Measurements from ENCODE around the gene NFIX. TPM values are rescaled to one million over a fixed set of nuclear protein-coding genes. Genes with fewer than 3 reads are reported as not detected.

Gene NFIX
- polyA plus RNA-seq, 1 donor (not counting 4 experiments of a cell fraction or from before 2014, with no cell fraction given): 5.2 TPM

- Histone ChIP-seq H2AFZ (ENCODE audit: control insufficient read depth, low read length) (no peak overlapping the region), H3K9me1 (ENCODE audit: control insufficient read depth, extremely low read depth, insufficient read depth, low read length) (no peaks in the 10 kb centered on the region), H3K36me3 (ENCODE audit: control insufficient read depth in 2 of 2, extremely low read depth in 1 of 2, insufficient read depth in 2 of 2, low read length in 2 of 2) (peaks cover 0 to 25% of the 10 kb centered on the region in 2 experiments), H3K27me3 (ENCODE audit: control insufficient read depth, extremely low read depth, insufficient read depth, low read length) (no peaks in the 10 kb centered on the region), H3K4me3 (ENCODE audit: control insufficient read depth in 2 of 3, extremely low read depth in 1 of 3, insufficient read depth in 2 of 3, low read depth in 1 of 3, low read length in 3 of 3) (peak overlapping the region; percentile 30 to 70 (median 63)), H3K9ac (ENCODE audit: control insufficient read depth, extremely low read depth, insufficient read depth, low read length) (peak overlapping the region; percentile 78), H4K20me1 (ENCODE audit: control insufficient read depth, extremely low read depth, insufficient read depth, low read length) (no peaks in the 10 kb centered on the region), H3K4me1 (ENCODE audit: control insufficient read depth, extremely low read depth, insufficient read depth, low read length) (peaks cover 82% of the 10 kb centered on the region), H3K27ac (ENCODE audit: control insufficient read depth, insufficient read depth, low read length) (peak overlapping the region; percentile 83), H3K79me2 (ENCODE audit: control insufficient read depth, insufficient read depth, low read length) (peaks cover 79% of the 10 kb centered on the region), H3K4me2 (ENCODE audit: control insufficient read depth, extremely low read depth, insufficient read depth, low read depth, low read length) (peak overlapping the region; percentile 100), H3K9me3 (ENCODE audit: control insufficient read depth, low read depth, low read length) (no peaks in the 10 kb centered on the region)
- FAIRE-seq: peak; percentile 56
- no peak for DNase-seq (ENCODE audit: low read depth, low spot score)
- dilution Hi-C loops (cut with MboI; ENCODE audit: extremely low pct_ligation_motif_present, low sequenced_read_pairs): no loop called here
- no peak for TF ChIP-seq CTCF (optimal IDR thresholded peaks at IDR 0.05 in 1 of 3, IDR thresholded peaks at IDR 0.05 in 1 of 3, conservative IDR thresholded peaks at IDR 0.05 in 1 of 3; ENCODE audit: extremely low read depth in 1 of 3, insufficient read depth in 2 of 3, low read length in 3 of 3)
- TF ChIP-seq EZH2 (IDR thresholded peaks at IDR 0.05; ENCODE audit: low read length): no peak
Observed at GRCh38 chr19:13025819-13026456, 30.7 kb downstream of the NFIX start.

GRCh38 chr19:13026462-13027370, 31.4 kb downstream of the NFIX start:
- H3K9me3 ChIP-seq (ENCODE audit: control insufficient read depth, low read depth, low read length): no peaks in the 10 kb centered on the region
- no peaks in the 10 kb centered on the region for H3K27me3 ChIP-seq (ENCODE audit: control insufficient read depth, extremely low read depth, insufficient read depth, low read length)
- peak overlapping the region; percentile 100 for H3K4me2 ChIP-seq (ENCODE audit: control insufficient read depth, extremely low read depth, insufficient read depth, low read depth, low read length)
- peaks cover 0 to 25% of the 10 kb centered on the region in 2 experiments for H3K36me3 ChIP-seq (ENCODE audit: control insufficient read depth in 2 of 2, extremely low read depth in 1 of 2, insufficient read depth in 2 of 2, low read length in 2 of 2)
- FAIRE-seq (no peak), DNase-seq (ENCODE audit: low read depth, low spot score) (no peak)
- peak overlapping the region; percentile 30 to 70 (median 63) for H3K4me3 ChIP-seq (ENCODE audit: control insufficient read depth in 2 of 3, extremely low read depth in 1 of 3, insufficient read depth in 2 of 3, low read depth in 1 of 3, low read length in 3 of 3)
- H3K4me1 ChIP-seq (ENCODE audit: control insufficient read depth, extremely low read depth, insufficient read depth, low read length): peaks cover 82% of the 10 kb centered on the region
- no peak overlapping the region for H2AFZ ChIP-seq (ENCODE audit: control insufficient read depth, low read length)
- TF ChIP-seq EZH2 (IDR thresholded peaks at IDR 0.05; ENCODE audit: low read length) (no peak), CTCF (optimal IDR thresholded peaks at IDR 0.05 in 1 of 3, IDR thresholded peaks at IDR 0.05 in 1 of 3, conservative IDR thresholded peaks at IDR 0.05 in 1 of 3; ENCODE audit: extremely low read depth in 1 of 3, insufficient read depth in 2 of 3, low read length in 3 of 3) (no peak)
- no peaks in the 10 kb centered on the region for H4K20me1 ChIP-seq (ENCODE audit: control insufficient read depth, extremely low read depth, insufficient read depth, low read length)
- dilution Hi-C loops (cut with MboI; ENCODE audit: extremely low pct_ligation_motif_present, low sequenced_read_pairs): no loop called here
- peak overlapping the region; percentile 83 for H3K27ac ChIP-seq (ENCODE audit: control insufficient read depth, insufficient read depth, low read length)
- H3K9me1 ChIP-seq (ENCODE audit: control insufficient read depth, extremely low read depth, insufficient read depth, low read length): no peaks in the 10 kb centered on the region
- H3K9ac ChIP-seq (ENCODE audit: control insufficient read depth, extremely low read depth, insufficient read depth, low read length): peak overlapping the region; percentile 78
- H3K79me2 ChIP-seq (ENCODE audit: control insufficient read depth, insufficient read depth, low read length): peaks cover 79% of the 10 kb centered on the region
